ENCODE data around the gene KLHL20.

The KLHL20 gene

GRCh38 chr1:173705117-173705516 lies 9.7 kb upstream of the KLHL20 start:
- TF ChIP-seq, protein P1, sequence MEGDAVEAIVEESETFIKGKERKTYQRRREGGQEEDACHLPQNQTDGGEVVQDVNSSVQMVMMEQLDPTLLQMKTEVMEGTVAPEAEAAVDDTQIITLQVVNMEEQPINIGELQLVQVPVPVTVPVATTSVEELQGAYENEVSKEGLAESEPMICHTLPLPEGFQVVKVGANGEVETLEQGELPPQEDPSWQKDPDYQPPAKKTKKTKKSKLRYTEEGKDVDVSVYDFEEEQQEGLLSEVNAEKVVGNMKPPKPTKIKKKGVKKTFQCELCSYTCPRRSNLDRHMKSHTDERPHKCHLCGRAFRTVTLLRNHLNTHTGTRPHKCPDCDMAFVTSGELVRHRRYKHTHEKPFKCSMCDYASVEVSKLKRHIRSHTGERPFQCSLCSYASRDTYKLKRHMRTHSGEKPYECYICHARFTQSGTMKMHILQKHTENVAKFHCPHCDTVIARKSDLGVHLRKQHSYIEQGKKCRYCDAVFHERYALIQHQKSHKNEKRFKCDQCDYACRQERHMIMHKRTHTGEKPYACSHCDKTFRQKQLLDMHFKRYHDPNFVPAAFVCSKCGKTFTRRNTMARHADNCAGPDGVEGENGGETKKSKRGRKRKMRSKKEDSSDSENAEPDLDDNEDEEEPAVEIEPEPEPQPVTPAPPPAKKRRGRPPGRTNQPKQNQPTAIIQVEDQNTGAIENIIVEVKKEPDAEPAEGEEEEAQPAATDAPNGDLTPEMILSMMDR (IDR thresholded peaks at IDR 0.05), result no peak

GRCh38 chr1:173708787-173709186 lies 6.0 kb upstream of the KLHL20 start:
- TF ChIP-seq, protein P1 (IDR thresholded peaks at IDR 0.05), result no peak

DNA sequence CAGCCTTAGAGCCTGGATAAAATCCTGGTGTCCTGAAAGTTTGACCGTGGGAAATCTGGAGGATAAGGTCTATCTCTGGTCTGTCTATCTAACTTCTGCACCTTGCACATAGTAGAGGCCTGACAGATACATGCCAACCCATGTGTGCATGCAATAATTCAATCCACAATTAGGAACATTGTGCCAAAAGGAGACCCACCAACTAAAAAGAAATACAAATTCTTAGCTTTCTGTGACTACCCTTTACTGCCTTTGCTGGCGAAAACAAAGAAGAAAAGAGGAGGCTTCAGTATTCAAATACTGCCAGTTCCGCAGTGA lies 381 bp upstream of the KLHL20 start:
- TF ChIP-seq, protein P1 (IDR thresholded peaks at IDR 0.05), result no peak

DNA sequence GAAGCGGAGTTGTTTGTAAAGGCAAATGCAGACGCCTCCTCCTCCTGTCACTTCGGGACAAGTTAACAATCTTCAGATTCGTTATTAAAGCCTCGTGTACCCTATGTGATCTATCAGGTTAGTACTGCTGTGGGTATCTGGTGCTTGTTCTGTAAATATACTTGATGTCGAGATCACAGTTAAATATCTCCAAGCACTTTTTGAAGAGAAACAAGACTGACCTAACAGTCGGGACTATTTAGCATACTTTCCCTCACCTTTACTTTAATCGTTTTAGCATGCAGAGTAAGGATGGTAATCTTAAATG lies 710 bp downstream of the KLHL20 start:
- TF ChIP-seq, protein P1 (IDR thresholded peaks at IDR 0.05), result no peak

DNA sequence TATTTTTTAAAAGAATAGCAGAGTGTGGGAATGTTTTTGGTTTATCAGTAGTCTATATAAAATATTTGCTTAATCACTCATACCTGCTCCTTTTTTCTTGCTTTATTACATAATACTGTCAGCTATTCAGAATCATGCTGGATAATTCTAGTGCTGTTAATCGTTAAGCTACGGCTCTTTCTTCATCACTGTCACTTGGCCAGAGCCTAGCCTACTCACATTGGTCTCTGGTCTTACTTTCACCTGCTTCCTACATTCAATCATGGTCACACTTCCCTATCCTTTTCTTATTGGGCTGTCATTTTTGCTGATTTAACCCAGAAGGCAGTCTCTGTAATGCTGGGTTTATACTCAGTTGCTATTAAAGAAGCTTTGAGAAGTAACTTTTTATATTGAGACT lies 2.5 kb downstream of the KLHL20 start:
- TF ChIP-seq, protein P1 (IDR thresholded peaks at IDR 0.05), result no peak

GRCh38 chr1:173733912-173734311 lies 19.1 kb downstream of the KLHL20 start:
- TF ChIP-seq, protein P1 (IDR thresholded peaks at IDR 0.05), result no peak

- TF ChIP-seq, protein P1 (IDR thresholded peaks at IDR 0.05), result no peak
Observed at GRCh38 chr1:173742203-173742886, 27.6 kb downstream of the KLHL20 start.

DNA sequence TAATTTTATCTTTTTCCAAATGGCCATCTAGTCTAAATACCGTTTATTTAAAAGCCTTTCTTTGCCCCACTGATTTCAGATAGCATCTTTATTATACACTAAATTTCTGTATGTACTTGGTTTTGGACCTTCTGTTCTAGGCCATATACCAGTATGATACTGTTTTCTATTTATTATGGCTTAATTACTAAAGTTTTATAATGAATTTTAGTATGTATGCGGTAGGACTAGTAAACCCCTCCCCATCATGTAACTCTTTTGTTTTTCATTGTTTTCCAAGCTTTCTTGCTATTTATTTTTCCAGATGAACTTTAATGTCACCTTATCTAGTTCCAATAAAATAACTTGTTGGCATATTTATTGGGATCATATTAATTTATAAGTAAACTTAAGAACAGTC lies 29.9 kb downstream of the KLHL20 start:
- TF ChIP-seq, protein P1 (IDR thresholded peaks at IDR 0.05), result no peak
